B cell (primary cell): ENCODE results near the gene RPL35. TPM values are rescaled to one million over a fixed set of nuclear protein-coding genes. Genes with fewer than 3 reads are reported as not detected.
"Not testable (repeated sequence)": the region's sequence is repeated elsewhere in the genome, so short reads cannot be mapped to it uniquely, and the experiment has no call there.

Experiments
- ATAC-seq: fragments of 200-7000 bp; cut with Tn5 transposase; one replicate; pipeline ENCODE4 v1.10.0; 2021; ENCODE audit warnings: low read depth, mild to moderate bottlenecking, moderate number of reproducible peaks, moderate library complexity
- CTCF ChIA-PET: fragments of 350-600 bp; sonication (Branson Sonifier 250); formaldehyde crosslinking; loops from one replicate; lab custom pipeline; 2021; ENCODE audit warnings: antibody characterized with exemption, inconsistent platforms; lab: Charles Lee
- POLR2A ChIA-PET: fragments of 350-600 bp; sonication (Branson Sonifier 250); formaldehyde crosslinking; loops from one replicate; lab custom pipeline; 2021; ENCODE audit warnings: antibody characterized with exemption; lab: Charles Lee
- DNase-seq: peaks from one replicate; pipeline ENCODE4 v3.0.0; 2013
- H2AFZ ChIP-seq: 2 replicates; pipeline ENCODE4 v1.6.1; 2012; ENCODE audit warnings: mild to moderate bottlenecking, low read depth, low read length; ENCODE audit not compliant: insufficient read depth, poor library complexity, severe bottlenecking
- H3K27ac ChIP-seq, 2 donors: 1 replicate in 1 of 2; 2 replicates in 1 of 2; pipeline ENCODE4 v1.5.1; 2012 to 2013; ENCODE audit warnings: low read length in 2 of 2, mild to moderate bottlenecking in 2 of 2, moderate library complexity in 1 of 2
- H3K27me3 ChIP-seq, 4 experiments: fragments of 200-600 bp in 1 of 4; sonication (generic) in 1 of 4; replicated peaks in 1 of 4; 1 replicate in 2 of 4; 2 replicates in 2 of 4; pipeline versions ENCODE4 v1.6.1 to v1.7.0; 2013 to 2016; ENCODE audit warnings: low read length in 3 of 4, mild to moderate bottlenecking in 2 of 4, mixed read lengths in 1 of 4, moderate library complexity in 1 of 4; ENCODE audit not compliant: insufficient read depth in 4 of 4, control insufficient read depth in 3 of 4; ENCODE audit errors: control extremely low read depth in 1 of 4
- H3K36me3 ChIP-seq, 2 experiments: replicated peaks in 1 of 2; 1 replicate in 1 of 2; 2 replicates in 1 of 2; pipeline versions ENCODE4 v1.6.1 to v1.7.1; 2013; ENCODE audit warnings: low read length in 1 of 2; ENCODE audit not compliant: insufficient read depth in 2 of 2, control insufficient read depth in 1 of 2; ENCODE audit errors: control extremely low read depth in 1 of 2, extremely low read depth in 1 of 2
- H3K4me1 ChIP-seq, 2 donors: fragments of 200-600 bp in 1 of 2; sonication (generic) in 1 of 2; 1 replicate in 1 of 2; 2 replicates in 1 of 2; pipeline versions ENCODE4 v1.5.1 to v1.6.1; 2013 to 2017; ENCODE audit warnings: low read length in 2 of 2; ENCODE audit not compliant: control insufficient read depth in 2 of 2, insufficient read depth in 2 of 2
- H3K4me2 ChIP-seq: replicated peaks from 2 replicates; pipeline ENCODE3; 2012; ENCODE audit warnings: mild to moderate bottlenecking, low read depth, low read length; ENCODE audit not compliant: poor library complexity, severe bottlenecking
- H3K4me3 ChIP-seq, 5 experiments: fragments of 200-600 bp in 1 of 5; sonication (generic) in 1 of 5; 1 replicate in 3 of 5; 2 replicates in 2 of 5; pipeline versions ENCODE4 v1.5.1 to v1.7.0; 2011 to 2016; ENCODE audit warnings: low read length in 4 of 5, mild to moderate bottlenecking in 4 of 5, low read depth in 2 of 5, control low read depth in 1 of 5, moderate library complexity in 1 of 5; ENCODE audit not compliant: insufficient read depth in 1 of 5; ENCODE audit errors: control extremely low read depth in 1 of 5, extremely low read depth in 1 of 5
- H3K79me2 ChIP-seq: fragments of 200-600 bp; sonication (generic); one replicate; pipeline ENCODE4 v1.6.0; 2016; ENCODE audit warnings: low read length; ENCODE audit not compliant: control insufficient read depth, insufficient read depth
- H3K9ac ChIP-seq: fragments of 200-600 bp; sonication (generic); 2 replicates; pipeline ENCODE4 v1.6.1; 2017; ENCODE audit warnings: mild to moderate bottlenecking, low read length, moderate library complexity
- H3K9me3 ChIP-seq, 3 donors: one replicate each; pipeline versions ENCODE4 v1.6.1 to v1.7.1; 2013; ENCODE audit warnings: low read length in 2 of 3; ENCODE audit not compliant: control insufficient read depth in 2 of 3, insufficient read depth in 1 of 3; ENCODE audit errors: control extremely low read depth in 1 of 3
- H4K20me1 ChIP-seq: 2 replicates; pipeline ENCODE4 v1.6.0; 2012; ENCODE audit warnings: mild to moderate bottlenecking, low read length; ENCODE audit not compliant: insufficient read depth, control insufficient read depth, poor library complexity, severe bottlenecking
- H3K27ac Mint-ChIP-seq: one replicate; pipeline ENCODE4 v1.8.0; 2021; ENCODE audit warnings: mixed read lengths
- H3K27me3 Mint-ChIP-seq: one replicate; pipeline ENCODE4 v1.8.0; 2021; ENCODE audit warnings: mixed read lengths
- H3K4me1 Mint-ChIP-seq: one replicate; pipeline ENCODE4 v1.8.0; 2021; ENCODE audit warnings: mixed read lengths
- H3K4me3 Mint-ChIP-seq: one replicate; pipeline ENCODE4 v1.8.0; 2021; ENCODE audit warnings: mixed read lengths
- H3K9me3 Mint-ChIP-seq: one replicate; pipeline ENCODE4 v1.8.0; 2022; ENCODE audit warnings: mixed read lengths; ENCODE audit not compliant: insufficient read depth
- WGBS: methylation state at CpG from one replicate; pipeline ENCODE4 v1.1.5; 2013; ENCODE audit warnings: missing lambda C conversion rate; ENCODE audit not compliant: insufficient coverage; 5-methylcytosine and 5-hydroxymethylcytosine counted together
- intact Hi-C: fragments of 100-400 bp; cut with micrococcal nuclease; formaldehyde crosslinking; loops from one replicate; pipeline ENCODE4 v1.10.0; 2022
- polyA plus RNA-seq: library from polyadenylated mRNA; depleted of rRNA; stranded (reverse); fragments of >200 nt; gene quantifications from 2 replicates; pipeline ENCODE4 v1.2.3, GENCODE V29; 2012
- total RNA-seq, 2 donors: library from RNA; stranded (reverse); fragments of 120-200 nt in 1 of 2; gene quantifications; 1 replicate in 1 of 2; 2 replicates in 1 of 2; pipeline versions ENCODE4 v1.2.3 to v1.2.4, GENCODE V29; 2013 to 2022

The RPL35 gene
- total and polyA plus RNA-seq, 2 donors (not counting 1 experiment from before 2014, with no cell fraction given): 1,609 to 3,858 TPM

- H3K27ac ChIP-seq, ATAC-seq, H3K27ac Mint-ChIP-seq, H3K79me2 ChIP-seq, H3K9me3 ChIP-seq, intact Hi-C loops, H3K4me3 Mint-ChIP-seq, H3K4me3 ChIP-seq, DNase-seq, H3K4me1 ChIP-seq, H3K4me2 ChIP-seq, H3K36me3 ChIP-seq, H3K9ac ChIP-seq, H4K20me1 ChIP-seq, H3K4me1 Mint-ChIP-seq, H3K9me3 Mint-ChIP-seq, H2AFZ ChIP-seq, H3K27me3 ChIP-seq: not testable (repeated sequence)
- POLR2A ChIA-PET: interaction anchor here (0.6 kb wide), 1 partner anchor 60 kb away, joined by 4 read pairs; no protein-coding TSS in a partner anchor
- CTCF ChIA-PET: interaction anchor here (0.7 to 0.8 kb wide), 2 partner anchors 11 to 66 kb away, joined by 3 read pairs; no protein-coding TSS in a partner anchor
- peaks cover 12% of the 10 kb centered on the region for H3K27me3 Mint-ChIP-seq
- WGBS: 50% methylated on average over 30 of the region's 52 CpGs
These were observed 23.0 kb downstream of the RPL35 start for GRCh38 chr9:124838567-124839275.

- H3K9me3 Mint-ChIP-seq, DNase-seq, H3K27ac ChIP-seq, H3K4me3 ChIP-seq, H2AFZ ChIP-seq, H4K20me1 ChIP-seq, H3K9ac ChIP-seq, ATAC-seq, H3K36me3 ChIP-seq, H3K27me3 ChIP-seq, H3K9me3 ChIP-seq, H3K4me1 ChIP-seq, H3K27ac Mint-ChIP-seq, intact Hi-C loops, H3K4me2 ChIP-seq, H3K79me2 ChIP-seq, H3K4me3 Mint-ChIP-seq, H3K4me1 Mint-ChIP-seq: not testable (repeated sequence)
- POLR2A ChIA-PET: interaction anchor here (0.6 kb wide), 1 partner anchor 59 kb away, joined by 4 read pairs; no protein-coding TSS in a partner anchor
- peaks cover 12% of the 10 kb centered on the region for H3K27me3 Mint-ChIP-seq
- CTCF ChIA-PET: interaction anchor here (0.7 kb wide), 1 partner anchor 65 kb away, joined by 3 read pairs; no protein-coding TSS in a partner anchor
- no CpG with 5 or more reads among the region's 5 CpGs for WGBS
These were observed 23.6 kb downstream of the RPL35 start for GRCh38 chr9:124838132-124838531.
